PC-9 (cell line): Measurements from ENCODE around the gene AIMP1.

Experiments used
- EZH2 ChIP-seq: fragments of 200-600 bp; sonication (generic); IDR thresholded peaks from 2 replicates; pipeline ENCODE4 v1.8.0; 2017; ENCODE audit warnings: antibody characterized with exemption, low read depth
- TF ChIP-seq, protein P1 (sequence below): fragments of 200-600 bp; sonication (generic); conservative IDR thresholded peaks from 2 replicates; pipeline ENCODE4 v1.6.1; 2017; ENCODE audit warnings: mixed run types, antibody characterized with exemption, mild to moderate bottlenecking, moderate library complexity

DNA sequence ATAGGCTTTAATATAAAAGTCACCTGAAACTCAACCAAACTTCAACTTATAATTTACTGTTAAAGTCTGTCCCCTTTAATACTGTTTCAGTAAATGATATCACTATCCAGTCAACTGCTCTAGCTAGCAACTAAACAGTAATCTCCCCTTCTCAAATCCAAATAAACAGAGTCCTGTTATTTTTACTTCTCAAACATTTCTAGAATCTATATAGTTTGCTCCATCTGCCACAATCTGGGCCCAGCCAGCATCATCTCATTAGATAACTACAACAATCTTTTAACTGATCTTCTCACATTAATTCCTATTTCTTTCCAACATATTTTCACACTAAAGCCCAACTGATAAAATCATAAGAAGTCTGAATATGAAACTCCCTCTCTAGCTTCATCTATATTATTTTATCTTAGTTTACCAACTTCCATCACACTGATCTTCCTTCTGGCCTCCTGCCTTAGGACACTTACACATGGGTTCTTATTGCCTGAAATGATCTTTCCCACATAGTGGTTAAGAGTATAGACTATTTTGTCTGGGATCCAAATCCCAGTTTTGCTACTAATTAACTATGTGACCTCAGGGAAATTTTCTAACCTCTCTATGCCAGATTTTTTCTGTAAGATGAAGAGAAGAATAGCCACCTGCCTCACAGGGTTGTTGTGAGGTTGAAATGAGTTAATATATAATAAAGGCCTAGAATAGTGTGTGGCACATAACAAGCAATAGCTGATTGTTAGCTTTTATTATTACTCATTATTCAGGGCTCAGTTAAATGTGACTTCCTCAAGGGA is 18.9 kb upstream of the AIMP1 start:
- TF ChIP-seq EZH2 = no peak
- TF ChIP-seq, protein P1, sequence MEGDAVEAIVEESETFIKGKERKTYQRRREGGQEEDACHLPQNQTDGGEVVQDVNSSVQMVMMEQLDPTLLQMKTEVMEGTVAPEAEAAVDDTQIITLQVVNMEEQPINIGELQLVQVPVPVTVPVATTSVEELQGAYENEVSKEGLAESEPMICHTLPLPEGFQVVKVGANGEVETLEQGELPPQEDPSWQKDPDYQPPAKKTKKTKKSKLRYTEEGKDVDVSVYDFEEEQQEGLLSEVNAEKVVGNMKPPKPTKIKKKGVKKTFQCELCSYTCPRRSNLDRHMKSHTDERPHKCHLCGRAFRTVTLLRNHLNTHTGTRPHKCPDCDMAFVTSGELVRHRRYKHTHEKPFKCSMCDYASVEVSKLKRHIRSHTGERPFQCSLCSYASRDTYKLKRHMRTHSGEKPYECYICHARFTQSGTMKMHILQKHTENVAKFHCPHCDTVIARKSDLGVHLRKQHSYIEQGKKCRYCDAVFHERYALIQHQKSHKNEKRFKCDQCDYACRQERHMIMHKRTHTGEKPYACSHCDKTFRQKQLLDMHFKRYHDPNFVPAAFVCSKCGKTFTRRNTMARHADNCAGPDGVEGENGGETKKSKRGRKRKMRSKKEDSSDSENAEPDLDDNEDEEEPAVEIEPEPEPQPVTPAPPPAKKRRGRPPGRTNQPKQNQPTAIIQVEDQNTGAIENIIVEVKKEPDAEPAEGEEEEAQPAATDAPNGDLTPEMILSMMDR = no peak
